Endothelial cell of umbilical vein (primary cell): ENCODE measurements around the gene CCDC70. TPM values are rescaled to one million over a fixed set of nuclear protein-coding genes. Genes with fewer than 3 reads are reported as not detected.

ENCODE experiments used
- BruUV-seq: library from RNA; stranded (reverse); fragments of 400-500 nt; replicated peaks from 2 replicates; lab custom pipeline; 2021; lab: Mats Ljungman, UMichigan
- CTCF ChIA-PET: fragments of 300-600, 350-600 bp; sonication (Branson Sonifier 250); formaldehyde crosslinking; loops from one replicate; lab custom pipeline; 2021; ENCODE audit warnings: antibody characterized with exemption, inconsistent platforms; lab: Charles Lee
- POLR2A ChIA-PET: fragments of 300-600, 350-600 bp; sonication (Branson Sonifier 250); formaldehyde crosslinking; loops from one replicate; lab custom pipeline; 2021; ENCODE audit warnings: antibody characterized with exemption, inconsistent platforms; lab: Charles Lee
- DNase-seq: peaks from one replicate; pipeline ENCODE4 v3.0.0-alpha.2; 2011; ENCODE audit warnings: low read depth, low spot score
- FAIRE-seq: peaks from 2 replicates; lab custom pipeline; 2011; peaks lifted over from hg19 to GRCh38; lab: Jason Lieb, UNC
- H2AFZ ChIP-seq: 2 replicates; pipeline ENCODE4 v1.6.0; 2012; ENCODE audit warnings: low read depth, low read length, control low read depth, inconsistent platforms
- H3K27ac ChIP-seq: 2 replicates; pipeline ENCODE4 v1.5.1; 2011; ENCODE audit warnings: low read depth, mild to moderate bottlenecking, control low read depth, low read length, moderate library complexity; ENCODE audit not compliant: insufficient read depth
- H3K27me3 ChIP-seq, 2 experiments: 2 replicates each; pipeline versions ENCODE4 v1.6.0 to v1.6.1; 2011; ENCODE audit warnings: low read length in 2 of 2, mixed read lengths in 1 of 2; ENCODE audit not compliant: control insufficient read depth in 2 of 2, insufficient read depth in 2 of 2
- H3K36me3 ChIP-seq, 2 experiments: 2 replicates in 1 of 2; 3 replicates in 1 of 2; pipeline ENCODE4 v1.5.1; 2011; ENCODE audit warnings: low read length in 2 of 2, mild to moderate bottlenecking in 1 of 2, moderate library complexity in 1 of 2; ENCODE audit not compliant: control insufficient read depth in 2 of 2, insufficient read depth in 2 of 2; ENCODE audit errors: extremely low read depth in 1 of 2
- H3K4me1 ChIP-seq: 3 replicates; pipeline ENCODE4 v1.5.1; 2011; ENCODE audit warnings: mild to moderate bottlenecking, low read length; ENCODE audit not compliant: control insufficient read depth, insufficient read depth; ENCODE audit errors: extremely low read depth
- H3K4me2 ChIP-seq: 2 replicates; pipeline ENCODE4 v1.6.1; 2011; ENCODE audit warnings: low read length, control low read depth, mixed read lengths; ENCODE audit not compliant: insufficient read depth
- H3K4me3 ChIP-seq, 3 experiments: fragments of 200-600 bp in 1 of 3; sonication (generic), shearing (Covaris generic) in 1 of 3; replicated peaks in 1 of 3; 2 replicates each; pipeline ENCODE4 v1.5.1; 2011 to 2016; ENCODE audit warnings: control low read depth in 3 of 3, low read length in 3 of 3, mild to moderate bottlenecking in 2 of 3, inconsistent platforms in 1 of 3, low read depth in 1 of 3, moderate library complexity in 1 of 3; ENCODE audit not compliant: insufficient read depth in 1 of 3
- H3K79me2 ChIP-seq: 2 replicates; pipeline ENCODE4 v1.6.0; 2012; ENCODE audit warnings: low read length, inconsistent platforms; ENCODE audit not compliant: control insufficient read depth, insufficient read depth
- H3K9ac ChIP-seq: replicated peaks from 2 replicates; pipeline ENCODE3; 2011; ENCODE audit warnings: low read length, control low read depth; ENCODE audit not compliant: insufficient read depth; ENCODE audit errors: extremely low read depth
- H3K9me1 ChIP-seq: replicated peaks from 3 replicates; pipeline ENCODE4 v1.6.0; 2011; ENCODE audit warnings: mild to moderate bottlenecking, low read length; ENCODE audit not compliant: control insufficient read depth, insufficient read depth; ENCODE audit errors: extremely low read depth
- H3K9me3 ChIP-seq: replicated peaks from 2 replicates; pipeline ENCODE4 v1.5.1; 2012; ENCODE audit warnings: low read length, inconsistent platforms; ENCODE audit not compliant: control insufficient read depth, insufficient read depth
- H4K20me1 ChIP-seq: replicated peaks from 2 replicates; pipeline ENCODE3; 2011; ENCODE audit warnings: mild to moderate bottlenecking, low read length; ENCODE audit not compliant: control insufficient read depth, insufficient read depth; ENCODE audit errors: extremely low read depth
- CTCF ChIP-seq, 2 donors: IDR thresholded peaks; 1 replicate in 1 of 2; 2 replicates in 1 of 2; pipeline ENCODE4 v1.5.1; 2011; ENCODE audit warnings: low read length in 2 of 2, mild to moderate bottlenecking in 2 of 2, moderate library complexity in 2 of 2, control low read depth in 1 of 2, inconsistent platforms in 1 of 2, low read depth in 1 of 2; ENCODE audit not compliant: insufficient read depth in 1 of 2; ENCODE audit errors: extremely low read depth in 1 of 2
- EZH2 ChIP-seq: IDR thresholded peaks from 2 replicates; pipeline ENCODE4 v1.6.1; 2012; ENCODE audit warnings: borderline replicate concordance, low read depth, mild to moderate bottlenecking, moderate library complexity, low read length, inconsistent platforms; ENCODE audit not compliant: severe bottlenecking
- FOS ChIP-seq: IDR thresholded peaks from 2 replicates; pipeline ENCODE4 v1.6.1; 2011; ENCODE audit warnings: mild to moderate bottlenecking, low read length, moderate library complexity, borderline replicate concordance; ENCODE audit not compliant: insufficient read depth
- GATA2 ChIP-seq: IDR thresholded peaks from 2 replicates; pipeline ENCODE4 v1.7.0; 2011; ENCODE audit warnings: low read depth, mild to moderate bottlenecking, moderate library complexity, mixed read lengths, low read length; ENCODE audit not compliant: insufficient read length, insufficient read depth
- JUN ChIP-seq: IDR thresholded peaks from 2 replicates; pipeline ENCODE4 v1.6.1; 2011; ENCODE audit warnings: borderline replicate concordance, low read depth; ENCODE audit not compliant: insufficient read length, insufficient read depth
- MYC ChIP-seq: IDR thresholded peaks from one replicate; pipeline ENCODE4 v1.6.1; 2011; ENCODE audit warnings: mild to moderate bottlenecking, low read depth, low read length
- POLR2A ChIP-seq: IDR thresholded peaks from 2 replicates; pipeline ENCODE4 v1.6.1; 2012; ENCODE audit warnings: low read depth, mild to moderate bottlenecking, control low read depth, low read length
- POLR2AphosphoS5 ChIP-seq: IDR thresholded peaks from 2 replicates; pipeline ENCODE4 v1.6.1; 2012; ENCODE audit warnings: low read depth, mild to moderate bottlenecking, control low read depth, low read length, moderate library complexity; ENCODE audit not compliant: insufficient read depth
- dilution Hi-C: fragments of 300-500 bp; cut with MboI; formaldehyde crosslinking; loops from one replicate; pipeline ENCODE4 v1.15.0; 2019; ENCODE audit warnings: low sequenced_read_pairs; ENCODE audit not compliant: extremely low pct_ligation_motif_present
- intact Hi-C: fragments of 100-400 bp; cut with micrococcal nuclease; formaldehyde crosslinking; loops from one replicate; pipeline ENCODE4 v1.10.0; 2022
- polyA plus RNA-seq, 4 experiments: library from polyadenylated mRNA; depleted of rRNA in 3 of 4; stranded (reverse) in 3 of 4; unstranded in 1 of 4; fragments of >200 nt; gene quantifications; 2 replicates each; pipeline versions ENCODE4 v1.2.1 to v1.2.3, GENCODE V29; 2011 to 2012; ENCODE audit warnings: missing spikeins in 1 of 4
- total RNA-seq: library from RNA; stranded (reverse); gene quantifications from 2 replicates; pipeline ENCODE4 v1.2.3, GENCODE V29; 2021
- TF ChIP-seq, protein P1 (sequence below): IDR thresholded peaks from 2 replicates; pipeline ENCODE4 v1.6.1; 2011; ENCODE audit not compliant: insufficient read depth, insufficient read length

CCDC70 gene
- total and polyA plus RNA-seq, 2 donors (not counting 3 experiments of a cell fraction or from before 2014, with no cell fraction given): not detected

DNA sequence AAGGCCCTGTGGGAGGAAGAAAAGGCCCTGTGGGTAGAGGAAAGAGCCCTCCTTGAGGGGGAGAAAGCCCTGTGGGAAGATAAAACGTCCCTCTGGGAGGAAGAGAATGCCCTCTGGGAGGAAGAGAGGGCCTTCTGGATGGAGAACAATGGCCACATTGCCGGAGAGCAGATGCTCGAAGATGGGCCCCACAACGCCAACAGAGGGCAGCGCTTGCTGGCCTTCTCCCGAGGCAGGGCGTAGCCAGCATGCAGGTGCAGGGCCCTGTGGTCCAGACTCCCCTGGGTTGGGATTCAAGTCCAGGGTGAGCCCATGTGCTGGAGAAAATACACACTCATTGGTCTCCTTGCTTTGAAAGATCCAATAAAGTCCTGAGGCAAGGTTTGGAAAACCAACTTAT is 4.1 kb downstream of the CCDC70 start:
- DNase-seq: no peak
- no peak overlapping the region for H3K9ac ChIP-seq
- H3K79me2 ChIP-seq: no peaks in the 10 kb centered on the region
- no peaks in the 10 kb centered on the region for H4K20me1 ChIP-seq
- no TSS peak for BruUV-seq
- H2AFZ ChIP-seq: no peak overlapping the region
- peaks cover 2 to 9% of the 10 kb centered on the region in 2 experiments for H3K27me3 ChIP-seq
- POLR2A ChIA-PET: no interaction called here
- H3K4me2 ChIP-seq: no peak overlapping the region
- H3K9me3 ChIP-seq: no peaks in the 10 kb centered on the region
- dilution Hi-C loops: no loop called here
- H3K27ac ChIP-seq: no peak overlapping the region
- intact Hi-C loops: no loop called here
- FAIRE-seq: no peak
- TF ChIP-seq JUN: no peak
- TF ChIP-seq POLR2AphosphoS5: no peak
- TF ChIP-seq, protein P1, sequence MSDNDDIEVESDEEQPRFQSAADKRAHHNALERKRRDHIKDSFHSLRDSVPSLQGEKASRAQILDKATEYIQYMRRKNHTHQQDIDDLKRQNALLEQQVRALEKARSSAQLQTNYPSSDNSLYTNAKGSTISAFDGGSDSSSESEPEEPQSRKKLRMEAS: no peak
- TF ChIP-seq FOS: no peak
- TF ChIP-seq MYC: no peak
- no peak for TF ChIP-seq POLR2A
- H3K4me1 ChIP-seq: peaks cover 12% of the 10 kb centered on the region
- H3K9me1 ChIP-seq: no peaks in the 10 kb centered on the region
- H3K36me3 ChIP-seq: no peaks in the 10 kb centered on the region
- H3K4me3 ChIP-seq: no peak overlapping the region
- CTCF ChIA-PET: no interaction called here

DNA sequence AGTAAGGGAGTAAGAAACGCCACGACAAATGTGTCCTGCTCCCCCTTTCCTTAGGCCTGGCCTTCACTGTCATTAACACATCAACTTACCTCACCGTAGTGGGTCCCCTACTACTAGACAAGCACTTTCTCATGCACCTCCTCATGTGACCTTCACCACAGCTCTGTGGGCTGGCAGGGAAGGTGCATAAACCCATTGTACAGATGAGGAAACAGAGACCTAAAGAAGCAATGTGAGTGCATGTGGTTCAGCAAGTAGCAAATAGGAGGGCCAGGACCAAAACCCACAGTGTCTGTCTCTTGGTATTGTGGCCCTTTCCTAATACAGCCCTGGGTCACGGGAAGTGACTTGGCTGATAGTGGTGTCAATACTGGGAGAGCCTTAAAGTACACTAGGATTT is 5.3 kb downstream of the CCDC70 start:
- H3K9me3 ChIP-seq: no peaks in the 10 kb centered on the region
- no peak overlapping the region for H3K27ac ChIP-seq
- DNase-seq (no peak), FAIRE-seq (no peak)
- H3K9me1 ChIP-seq: no peaks in the 10 kb centered on the region
- H2AFZ ChIP-seq: no peak overlapping the region
- no TSS peak for BruUV-seq
- H3K79me2 ChIP-seq: no peaks in the 10 kb centered on the region
- H4K20me1 ChIP-seq: no peaks in the 10 kb centered on the region
- dilution Hi-C loops: no loop called here
- CTCF ChIA-PET: interaction anchor here (0.5 kb wide), 1 partner anchor 14 kb away, joined by 3 read pairs; no protein-coding TSS in a partner anchor
- H3K27me3 ChIP-seq: peaks cover 2 to 14% of the 10 kb centered on the region in 2 experiments
- H3K4me3 ChIP-seq: no peak overlapping the region
- intact Hi-C loops: no loop called here
- no peak for TF ChIP-seq JUN
- TF ChIP-seq POLR2AphosphoS5: no peak
- TF ChIP-seq MYC: no peak
- TF ChIP-seq GATA2: no peak
- no peak for TF ChIP-seq FOS
- TF ChIP-seq POLR2A: no peak
- TF ChIP-seq, protein P1: no peak
- TF ChIP-seq EZH2: no peak
- no peak for TF ChIP-seq CTCF (IDR thresholded peaks at IDR 0.05; ENCODE audit: extremely low read depth in 1 of 2, insufficient read depth in 1 of 2, low read depth in 1 of 2, low read length in 2 of 2)
- no peak overlapping the region for H3K4me2 ChIP-seq
- no peaks in the 10 kb centered on the region for H3K36me3 ChIP-seq
- POLR2A ChIA-PET: no interaction called here
- peaks cover 4% of the 10 kb centered on the region for H3K4me1 ChIP-seq
- no peak overlapping the region for H3K9ac ChIP-seq
